DOHH2 (cell line): ENCODE results near the gene CEP85L.

Source experiments
- H3F3A ChIP-seq: fragments of 200-600 bp; sonication (generic), shearing (Covaris generic); 2 replicates; pipeline ENCODE4 v1.6.0; 2016; ENCODE audit warnings: antibody characterized with exemption, mild to moderate bottlenecking; ENCODE audit not compliant: control insufficient read depth, insufficient read depth
- H3K27ac ChIP-seq: fragments of 200-600 bp; sonication (generic); 2 replicates; pipeline ENCODE4 v1.5.1; 2014; ENCODE audit warnings: low read depth, mild to moderate bottlenecking, low read length, moderate library complexity
- H3K27me3 ChIP-seq: fragments of 200-600 bp; sonication (generic); 2 replicates; pipeline ENCODE4 v1.6.1; 2014; ENCODE audit warnings: mild to moderate bottlenecking, low read length, mixed read lengths; ENCODE audit not compliant: control insufficient read depth
- H3K36me3 ChIP-seq: fragments of 200-600 bp; sonication (generic); 2 replicates; pipeline ENCODE4 v1.6.1; 2014; ENCODE audit warnings: mild to moderate bottlenecking, low read length, moderate library complexity, mixed read lengths; ENCODE audit not compliant: control insufficient read depth
- H3K4me1 ChIP-seq: fragments of 200-600 bp; sonication (generic); 2 replicates; pipeline ENCODE4 v1.6.1; 2014; ENCODE audit warnings: mild to moderate bottlenecking, low read length, mixed read lengths; ENCODE audit not compliant: control insufficient read depth
- H3K4me2 ChIP-seq: fragments of 200-600 bp; sonication (generic); 2 replicates; pipeline ENCODE4 v1.6.0; 2014; ENCODE audit warnings: mild to moderate bottlenecking, low read length, moderate library complexity
- H3K4me3 ChIP-seq: fragments of 200-600 bp; sonication (generic); 2 replicates; pipeline ENCODE4 v1.5.1; 2014; ENCODE audit warnings: mild to moderate bottlenecking, low read length, mixed read lengths
- H3K79me2 ChIP-seq: fragments of 200-600 bp; sonication (generic); 2 replicates; pipeline ENCODE4 v1.6.1; 2014; ENCODE audit warnings: mild to moderate bottlenecking, low read length, mixed read lengths; ENCODE audit not compliant: control insufficient read depth
- H3K9me2 ChIP-seq: fragments of 200-600 bp; sonication (generic); replicated peaks from 2 replicates; pipeline ENCODE4 v1.6.1; 2014; ENCODE audit warnings: mild to moderate bottlenecking, low read length, mixed read lengths; ENCODE audit not compliant: control insufficient read depth
- H3K9me3 ChIP-seq: fragments of 200-600 bp; sonication (generic); 2 replicates; pipeline ENCODE4 v1.6.1; 2014; ENCODE audit warnings: antibody characterized with exemption, low read length, mixed read lengths; ENCODE audit not compliant: control insufficient read depth, insufficient read depth
- H4K20me1 ChIP-seq: fragments of 200-600 bp; sonication (generic); 2 replicates; pipeline ENCODE4 v1.6.0; 2014; ENCODE audit warnings: low read depth, mild to moderate bottlenecking, antibody characterized with exemption, low read length, moderate library complexity; ENCODE audit not compliant: control insufficient read depth, insufficient read depth
- CTCF ChIP-seq: fragments of 200-600 bp; sonication (generic); IDR thresholded peaks from one replicate; pipeline ENCODE4 v1.5.1; 2014; ENCODE audit warnings: antibody characterized with exemption, mild to moderate bottlenecking, low read depth, low read length; ENCODE audit not compliant: poor library complexity, severe bottlenecking
- EZH2phosphoT487 ChIP-seq: fragments of 200-600 bp; sonication (generic); IDR thresholded peaks from 2 replicates; pipeline ENCODE4 v1.6.1; 2017; ENCODE audit warnings: borderline replicate concordance, mild to moderate bottlenecking, antibody characterized with exemption, low read length, moderate library complexity, mixed read lengths

The CEP85L gene

GRCh38 chr6:118553132-118553531, 98.3 kb downstream of the CEP85L start:
- no peaks in the 10 kb centered on the region for H4K20me1 ChIP-seq
- no peaks in the 10 kb centered on the region for H3K9me2 ChIP-seq
- H3K9me3 ChIP-seq, result no peaks in the 10 kb centered on the region
- no peak overlapping the region for H3K4me3 ChIP-seq
- no peaks in the 10 kb centered on the region for H3K4me1 ChIP-seq
- H3F3A ChIP-seq, result no peaks in the 10 kb centered on the region; the same call in 1 of the 2 replicates
- TF ChIP-seq EZH2phosphoT487 (no peak), CTCF (no peak)
- H3K27me3 ChIP-seq, result no peaks in the 10 kb centered on the region
- no peak overlapping the region for H3K27ac ChIP-seq
- H3K36me3 ChIP-seq, result no peaks in the 10 kb centered on the region
- no peaks in the 10 kb centered on the region for H3K79me2 ChIP-seq
- no peak overlapping the region for H3K4me2 ChIP-seq

GRCh38 chr6:118551063-118552053, 100.0 kb downstream of the CEP85L start:
- H3K4me1 ChIP-seq, result no peaks in the 10 kb centered on the region
- H3K79me2 ChIP-seq, result no peaks in the 10 kb centered on the region
- H3K27ac ChIP-seq, result no peak overlapping the region
- no peak overlapping the region for H3K4me2 ChIP-seq
- H3K9me3 ChIP-seq, result no peaks in the 10 kb centered on the region
- no peak overlapping the region for H3K4me3 ChIP-seq
- no peaks in the 10 kb centered on the region for H3K9me2 ChIP-seq
- TF ChIP-seq EZH2phosphoT487, result no peak
- TF ChIP-seq CTCF, result peak; percentile 62
- no peaks in the 10 kb centered on the region for H4K20me1 ChIP-seq
- H3K36me3 ChIP-seq, result no peaks in the 10 kb centered on the region
- H3F3A ChIP-seq, result no peaks in the 10 kb centered on the region; the same call in 1 of the 2 replicates
- H3K27me3 ChIP-seq, result no peaks in the 10 kb centered on the region

- Histone ChIP-seq H3K27me3 (no peaks in the 10 kb centered on the region), H3K9me3 (no peaks in the 10 kb centered on the region), H3K4me3 (no peak overlapping the region), H3K27ac (no peak overlapping the region), H3K79me2 (no peaks in the 10 kb centered on the region), H3K9me2 (no peaks in the 10 kb centered on the region), H3K36me3 (no peaks in the 10 kb centered on the region), H3F3A (no peaks in the 10 kb centered on the region; the same call in 1 of the 2 replicates), H4K20me1 (no peaks in the 10 kb centered on the region), H3K4me1 (no peaks in the 10 kb centered on the region), H3K4me2 (no peak overlapping the region)
- TF ChIP-seq EZH2phosphoT487 (no peak), CTCF (no peak)
These were observed 102.8 kb downstream of the CEP85L start for GRCh38 chr6:118548613-118549012.
